ENCODE measurements around the gene ANK2.

ANK2 gene

DNA sequence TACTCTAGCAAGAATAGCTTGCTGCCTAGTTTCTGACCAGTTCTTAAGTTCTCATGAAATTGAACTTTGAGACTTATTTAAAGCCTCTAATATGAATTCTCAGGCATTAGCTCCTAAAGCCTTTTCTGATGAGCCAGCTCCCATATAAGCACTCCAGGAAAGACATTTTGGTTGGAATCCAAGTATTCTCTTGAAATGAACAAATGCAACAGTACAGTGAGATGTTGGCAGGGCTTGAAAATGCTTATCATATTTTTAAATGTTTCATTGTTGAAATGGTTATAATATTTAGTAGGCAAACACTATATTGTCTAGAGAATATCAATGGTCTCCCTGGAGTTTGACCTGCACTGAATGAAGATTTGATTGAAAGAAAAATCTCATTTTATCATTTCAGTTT is 240.3 kb downstream of the ANK2 start:
- DNase-seq (ENCODE audit: low spot score), result peak; percentile 27

DNA sequence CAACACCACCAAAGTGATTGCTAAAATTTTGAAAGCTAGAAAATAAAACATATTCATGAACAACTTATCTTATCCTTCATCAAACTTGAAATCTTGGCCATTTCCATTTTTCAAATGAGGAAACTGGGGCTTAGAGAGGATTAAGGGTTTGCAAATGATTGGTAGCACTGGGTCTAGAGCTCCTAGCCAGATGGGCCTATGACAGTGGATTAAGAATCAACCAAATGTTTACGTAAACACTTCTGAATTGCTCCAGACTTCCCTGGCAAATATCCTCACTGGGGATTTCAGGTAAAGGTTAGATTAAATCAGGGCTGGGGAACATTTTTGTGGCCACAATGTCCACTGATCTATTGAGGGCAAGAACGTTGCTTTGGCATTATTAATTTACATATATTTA is 241.2 kb downstream of the ANK2 start:
- no peak for DNase-seq (ENCODE audit: low spot score)

DNA sequence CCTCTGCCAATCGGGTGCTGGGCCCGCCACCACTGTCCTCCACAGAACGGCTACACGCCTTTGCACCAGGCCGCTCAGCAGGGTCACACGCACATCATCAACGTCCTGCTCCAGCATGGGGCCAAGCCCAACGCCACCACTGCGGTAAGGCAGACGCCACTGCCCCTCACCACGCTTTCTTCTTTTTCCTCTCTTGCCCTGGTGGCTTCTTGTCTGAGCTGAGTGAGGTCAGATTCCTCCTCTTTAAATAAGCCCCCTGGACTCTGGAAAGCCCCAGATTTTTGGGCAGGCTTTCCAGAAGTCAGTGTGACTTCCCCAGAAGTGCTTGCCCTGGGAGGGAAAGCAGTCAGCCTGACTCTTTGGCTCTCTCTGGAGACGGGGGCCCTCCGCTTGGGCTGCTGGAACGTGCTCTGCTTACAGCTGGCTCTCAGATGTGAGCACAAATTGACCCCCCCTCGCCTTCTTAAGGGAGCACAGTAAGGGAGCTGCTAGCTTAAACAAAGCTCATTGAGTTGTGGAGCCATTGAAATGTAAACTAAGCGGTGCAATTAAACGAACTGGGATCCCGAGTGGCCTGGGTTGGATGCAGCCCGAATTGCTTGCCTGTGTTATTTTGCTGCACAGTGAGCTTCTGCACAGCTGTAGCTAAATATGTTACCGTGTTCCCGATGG is 243.1 kb downstream of the ANK2 start:
- peak; percentile 43 for DNase-seq (ENCODE audit: low spot score)

DNA sequence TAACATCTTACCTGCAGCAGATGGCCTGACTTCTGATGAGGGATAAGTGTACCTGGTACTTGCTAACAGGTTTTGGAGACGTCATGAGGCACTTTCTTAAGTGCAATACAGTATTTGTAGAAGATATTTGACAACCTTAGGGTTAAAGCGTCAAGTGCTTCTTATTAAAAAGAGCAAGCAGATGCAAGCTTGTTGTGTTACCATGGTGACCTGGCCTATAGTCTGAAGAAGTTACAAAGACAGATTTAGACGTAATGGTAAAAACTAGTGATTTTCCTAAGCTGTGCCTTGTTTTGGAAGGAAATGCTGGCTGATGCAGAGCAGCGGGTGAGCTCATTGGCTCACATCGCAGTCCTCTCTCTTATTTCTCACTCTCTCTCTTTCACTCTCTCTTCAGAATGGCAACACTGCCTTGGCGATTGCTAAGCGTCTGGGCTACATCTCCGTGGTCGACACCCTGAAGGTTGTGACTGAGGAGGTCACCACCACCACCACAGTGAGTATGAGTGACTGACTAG is 243.6 kb downstream of the ANK2 start:
- peak; percentile 60 for DNase-seq (ENCODE audit: low spot score)

DNA sequence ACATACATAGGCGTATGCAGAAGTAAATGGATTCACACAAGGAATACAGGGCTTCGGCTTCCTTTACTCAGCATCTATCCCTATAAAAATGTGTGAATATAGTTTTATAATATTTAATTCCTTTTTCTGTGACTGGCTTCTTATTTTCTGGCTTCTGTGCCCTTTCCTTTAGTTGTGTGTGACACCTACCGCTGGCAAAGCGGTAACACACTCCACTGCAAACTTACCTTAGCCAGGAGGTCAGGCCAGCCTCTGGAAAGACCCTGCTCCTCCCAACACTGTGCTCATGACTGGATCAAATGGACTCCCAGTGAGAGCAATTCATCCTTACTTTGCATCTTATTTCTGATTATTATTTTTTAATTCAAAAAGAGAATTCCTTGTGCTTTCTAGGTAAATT is 244.2 kb downstream of the ANK2 start:
- peak; percentile 41 for DNase-seq (ENCODE audit: low spot score)

DNA sequence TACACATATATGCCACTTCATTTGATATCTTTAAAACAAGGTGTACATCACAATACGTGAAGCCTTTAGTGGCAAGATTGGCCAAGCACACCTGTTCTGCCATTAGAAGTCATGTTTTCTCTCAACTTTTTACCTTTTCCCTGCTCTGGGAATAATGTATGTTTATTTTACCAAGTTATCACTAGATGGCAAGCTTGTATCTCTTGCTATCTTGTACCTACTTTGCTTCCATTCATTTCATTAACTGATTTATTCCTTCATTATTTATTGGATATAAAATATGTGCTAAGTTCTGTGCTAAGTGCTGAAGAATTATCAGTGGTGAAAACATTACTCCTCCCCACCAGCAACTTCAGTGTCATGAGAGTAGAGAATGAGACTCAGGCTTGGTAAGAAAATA is 245.5 kb downstream of the ANK2 start:
- no peak for DNase-seq (ENCODE audit: low spot score)

DNA sequence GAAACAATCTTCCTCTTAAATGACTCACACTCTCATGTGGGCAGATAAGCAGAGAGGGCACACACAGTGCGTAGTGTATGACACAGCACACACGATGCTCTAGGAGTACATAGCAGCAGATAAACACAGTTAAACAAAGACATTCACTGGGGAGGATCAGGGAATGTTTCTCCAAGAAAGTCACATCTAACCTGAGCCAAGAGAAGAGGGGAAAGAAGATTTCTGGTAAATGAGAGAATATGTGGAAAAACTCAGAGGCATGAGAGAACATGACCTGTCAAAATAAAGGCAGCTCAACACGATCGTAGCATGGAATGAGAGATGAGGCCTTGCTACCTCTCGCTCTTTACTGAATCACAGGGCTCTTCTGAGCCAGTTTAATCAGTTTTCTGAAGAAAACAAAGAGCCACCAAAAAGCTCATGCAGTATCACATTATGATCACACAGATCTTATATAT is 251.0 kb downstream of the ANK2 start:
- peak; percentile 78 for DNase-seq (ENCODE audit: low spot score)

DNA sequence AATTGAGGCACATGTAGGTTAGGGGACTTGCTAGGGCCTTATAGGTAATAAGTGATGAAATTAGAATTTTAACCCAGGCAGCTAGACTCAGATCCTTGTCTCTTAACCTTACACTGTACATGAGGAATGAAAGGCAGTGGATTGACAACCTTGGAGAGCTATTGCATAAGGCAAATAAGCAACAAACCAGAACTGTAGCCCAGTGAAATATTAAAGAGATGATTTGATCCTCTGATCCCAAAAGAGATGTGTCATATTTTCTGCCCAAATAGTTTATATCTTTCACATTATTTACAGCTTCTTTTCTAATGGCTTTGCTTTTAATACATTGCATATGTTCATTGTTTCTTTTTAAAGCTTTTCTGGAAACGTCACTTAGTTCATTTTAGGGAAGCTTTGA is 252.6 kb downstream of the ANK2 start:
- DNase-seq (ENCODE audit: low spot score), result no peak

DNA sequence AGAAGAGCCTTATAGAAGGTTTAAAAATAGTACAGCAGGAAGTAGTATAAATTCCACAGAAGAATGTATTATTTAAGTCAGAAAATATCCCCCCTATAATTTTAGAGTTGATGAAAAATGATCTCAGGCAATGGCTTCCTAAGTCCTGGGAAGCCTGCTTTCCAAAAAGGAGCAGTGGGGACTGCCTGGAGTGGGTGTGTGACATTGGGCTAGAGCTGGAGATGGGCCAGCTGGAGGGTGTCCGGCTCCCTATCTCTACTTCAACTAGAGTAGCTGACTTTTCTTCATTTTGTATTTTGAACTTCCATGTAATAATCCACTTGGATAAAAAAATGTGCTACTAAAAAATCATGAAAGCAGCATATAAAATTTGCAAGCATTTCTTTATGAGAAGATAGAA is 253.9 kb downstream of the ANK2 start:
- DNase-seq (ENCODE audit: low spot score), result no peak

DNA sequence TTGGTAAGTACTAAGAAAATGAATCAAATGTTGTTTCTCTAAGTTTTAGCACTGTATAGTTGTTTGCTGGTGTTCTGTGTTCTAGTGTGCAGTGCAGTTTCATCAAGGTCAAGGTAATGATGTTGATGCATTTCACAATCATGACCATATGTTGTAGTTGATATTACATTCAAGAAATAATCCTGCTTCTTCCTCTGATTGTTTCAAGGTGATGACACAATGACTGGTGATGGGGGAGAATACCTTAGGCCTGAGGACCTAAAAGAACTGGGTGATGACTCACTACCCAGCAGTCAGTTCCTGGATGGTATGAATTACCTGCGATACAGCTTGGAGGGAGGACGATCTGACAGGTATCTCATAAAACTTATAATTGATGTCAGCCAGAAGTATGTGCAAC is 261.6 kb downstream of the ANK2 start:
- no peak for DNase-seq (ENCODE audit: low spot score)

DNA sequence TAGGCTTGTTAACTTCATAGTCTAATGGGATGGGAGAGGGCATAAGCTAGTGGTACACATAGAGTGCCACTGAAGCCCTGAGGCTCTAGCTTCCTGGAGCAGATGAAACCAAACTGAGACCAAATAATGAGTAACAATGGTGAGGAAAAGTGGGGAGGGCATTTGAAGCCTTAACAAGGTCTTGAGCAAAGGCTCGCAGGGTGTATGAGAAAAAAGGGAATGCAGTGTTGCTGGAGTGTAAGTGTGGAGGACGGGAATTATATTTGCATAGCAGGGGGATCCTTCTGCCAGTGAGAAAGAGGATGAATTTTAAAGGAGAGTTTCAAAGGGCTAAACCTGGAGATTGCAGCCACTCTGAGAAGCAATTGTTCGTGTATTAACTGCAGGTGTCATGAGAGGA is 263.1 kb downstream of the ANK2 start:
- DNase-seq (ENCODE audit: low spot score), result no peak

DNA sequence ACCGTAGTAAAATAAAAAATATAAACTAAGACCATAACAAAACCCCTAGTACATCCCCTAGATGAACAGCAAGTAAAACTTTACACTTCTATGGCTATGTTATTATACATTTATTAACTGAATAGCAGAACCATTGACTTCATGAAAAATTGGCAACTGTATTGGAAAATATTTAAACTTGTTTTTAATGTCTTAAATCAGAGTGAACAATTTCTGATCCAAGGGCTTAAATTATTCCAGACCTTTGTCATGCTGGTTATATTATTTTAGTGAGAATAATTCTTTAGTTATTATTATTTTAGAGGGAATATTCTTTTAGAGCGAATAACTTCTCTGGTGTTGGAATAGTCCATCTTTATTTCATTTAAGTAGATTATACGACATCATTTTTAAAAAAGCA is 265.0 kb downstream of the ANK2 start:
- DNase-seq (ENCODE audit: low spot score), result no peak

DNA sequence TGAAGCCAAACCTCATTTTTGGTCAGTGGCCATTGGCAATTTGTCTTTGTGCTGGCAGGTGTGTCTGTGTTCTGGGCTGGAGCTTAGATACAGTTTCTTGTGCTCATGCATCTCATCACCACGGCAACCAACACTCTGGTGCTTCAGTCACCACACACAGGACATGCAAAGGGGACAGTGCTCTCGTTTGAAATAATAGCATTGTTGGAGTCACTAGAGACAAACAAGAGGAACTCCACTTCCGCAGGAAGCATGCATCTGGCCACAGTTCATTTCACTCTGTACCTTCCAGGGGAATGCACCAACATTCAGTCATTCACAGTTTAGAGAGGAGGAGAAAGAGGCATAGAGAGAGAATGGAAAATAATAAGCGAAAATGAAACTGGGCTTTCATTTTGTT is 267.4 kb downstream of the ANK2 start:
- no peak for DNase-seq (ENCODE audit: low spot score)

DNA sequence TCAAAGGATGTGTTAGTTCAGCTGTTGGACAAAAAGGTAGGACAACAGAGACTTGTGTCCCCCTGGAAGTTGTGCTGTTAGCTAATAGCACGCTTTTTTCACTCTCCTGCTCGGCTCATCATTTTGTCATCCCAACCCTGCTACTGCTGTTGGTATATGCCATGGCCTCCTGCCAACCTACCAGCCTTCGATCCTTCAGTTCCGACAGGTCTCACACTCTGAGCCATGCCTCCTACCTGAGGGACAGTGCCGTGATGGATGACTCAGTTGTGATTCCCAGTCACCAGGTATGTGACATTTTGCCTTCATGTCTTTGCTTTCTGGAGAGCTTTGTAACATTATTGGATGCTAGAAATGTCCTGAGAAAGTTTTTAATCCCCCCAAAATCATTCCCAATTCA is 268.1 kb downstream of the ANK2 start:
- DNase-seq (ENCODE audit: low spot score), result no peak

DNA sequence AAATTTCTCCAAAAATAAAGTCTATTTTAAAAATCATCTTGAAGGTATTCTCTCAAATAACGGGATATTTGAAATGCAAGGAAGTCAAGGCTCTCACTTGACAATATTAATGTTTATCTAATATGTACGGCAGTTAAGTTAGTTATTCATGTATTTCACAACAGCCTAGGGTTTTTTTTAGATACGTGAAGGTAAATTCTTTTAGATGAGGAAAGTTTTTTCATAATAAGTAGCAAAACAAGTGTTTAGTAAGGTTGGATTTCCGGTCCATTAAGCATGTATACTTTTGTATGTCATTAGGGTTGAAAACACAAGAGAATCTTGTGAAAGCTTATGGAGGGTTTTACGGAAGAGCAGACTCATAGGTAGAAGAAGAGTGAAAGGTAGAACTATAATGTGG is 273.3 kb downstream of the ANK2 start:
- no peak for DNase-seq (ENCODE audit: low spot score)

DNA sequence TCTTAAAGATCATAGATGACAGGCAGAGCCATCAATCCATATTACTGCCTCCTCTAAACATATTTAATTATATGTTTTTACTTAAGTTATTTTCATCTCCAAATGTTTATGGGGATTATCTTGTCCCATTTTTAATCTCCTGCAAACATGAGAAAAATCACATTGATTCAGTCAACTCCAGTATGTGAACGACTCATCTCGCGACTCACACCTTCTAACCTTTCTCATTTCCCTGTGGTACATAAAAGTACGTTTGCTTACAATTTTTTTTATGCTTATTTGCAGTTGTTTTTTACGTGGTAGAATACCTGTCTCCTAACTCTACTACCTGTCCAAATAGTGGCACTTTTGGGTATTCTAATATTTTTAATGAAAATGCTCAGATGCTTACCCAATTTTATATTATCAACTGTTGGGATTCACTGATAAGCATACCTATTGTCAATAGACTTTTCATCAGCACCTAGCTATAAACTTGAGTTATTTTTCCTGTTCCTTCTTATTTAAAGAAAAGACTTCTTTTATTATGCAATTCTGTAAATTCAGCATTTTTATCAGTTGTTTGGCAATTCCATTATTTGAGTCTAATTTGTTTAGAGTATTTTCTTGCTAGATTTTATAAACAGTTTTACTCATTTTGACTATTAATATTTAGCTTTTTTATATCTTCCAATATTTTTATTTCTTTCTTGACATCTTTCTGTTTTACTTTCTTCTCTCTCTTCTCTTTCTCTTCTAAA is 276.6 kb downstream of the ANK2 start:
- DNase-seq (ENCODE audit: low spot score), result no peak

DNA sequence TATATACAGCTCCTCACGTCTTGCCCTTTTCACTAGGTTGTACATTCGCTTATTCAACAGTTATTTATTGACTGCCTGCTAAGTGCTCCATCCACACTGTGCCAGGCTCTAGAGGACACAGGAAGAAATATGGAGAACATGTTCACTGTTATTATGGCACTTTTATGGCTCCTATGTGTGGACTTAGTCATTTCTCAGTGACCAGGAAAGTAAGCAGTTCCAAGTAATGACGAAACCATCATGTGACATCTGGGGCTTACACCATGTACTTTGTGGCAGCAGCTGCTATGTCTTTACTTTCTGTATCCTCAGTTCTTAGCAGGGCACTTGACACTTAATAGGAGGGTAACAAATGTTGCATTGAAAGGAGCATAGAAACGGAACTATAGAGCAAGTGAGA is 278.0 kb downstream of the ANK2 start:
- peak; percentile 7 for DNase-seq (ENCODE audit: low spot score)

DNA sequence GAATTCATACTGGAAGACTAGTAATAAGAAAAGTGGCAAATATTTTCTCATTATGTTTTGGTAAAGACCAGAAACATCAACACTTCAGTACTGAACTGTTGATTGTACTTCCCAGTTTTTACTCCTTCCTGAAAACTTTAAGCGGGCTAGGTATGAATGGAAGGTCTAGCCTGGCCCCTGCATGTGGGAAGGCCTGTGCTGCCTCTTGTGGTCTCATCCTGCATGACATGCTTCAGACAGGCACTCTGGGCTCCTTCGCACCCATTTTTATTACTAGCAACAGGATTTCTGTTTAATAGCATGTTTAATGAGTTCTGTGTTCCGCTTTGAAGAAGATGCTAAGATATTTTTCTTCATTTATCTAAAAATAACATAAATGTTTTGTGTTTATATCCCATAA is 279.1 kb downstream of the ANK2 start:
- DNase-seq (ENCODE audit: low spot score), result no peak

DNA sequence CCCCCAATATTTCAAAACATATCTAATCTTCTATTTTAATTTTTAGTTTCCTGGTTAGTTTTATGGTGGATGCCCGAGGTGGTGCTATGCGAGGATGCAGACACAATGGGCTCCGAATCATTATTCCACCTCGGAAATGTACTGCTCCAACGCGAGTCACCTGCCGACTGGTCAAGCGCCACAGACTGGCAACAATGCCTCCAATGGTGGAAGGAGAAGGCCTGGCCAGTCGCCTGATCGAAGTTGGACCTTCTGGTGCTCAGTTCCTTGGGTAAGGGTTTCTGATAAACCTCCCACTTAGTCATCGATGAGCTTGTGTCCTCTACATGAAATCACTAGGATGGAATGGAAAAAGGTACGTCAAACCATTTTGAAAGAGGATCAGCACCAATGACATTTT is 280.7 kb downstream of the ANK2 start:
- DNase-seq (ENCODE audit: low spot score), result no peak

DNA sequence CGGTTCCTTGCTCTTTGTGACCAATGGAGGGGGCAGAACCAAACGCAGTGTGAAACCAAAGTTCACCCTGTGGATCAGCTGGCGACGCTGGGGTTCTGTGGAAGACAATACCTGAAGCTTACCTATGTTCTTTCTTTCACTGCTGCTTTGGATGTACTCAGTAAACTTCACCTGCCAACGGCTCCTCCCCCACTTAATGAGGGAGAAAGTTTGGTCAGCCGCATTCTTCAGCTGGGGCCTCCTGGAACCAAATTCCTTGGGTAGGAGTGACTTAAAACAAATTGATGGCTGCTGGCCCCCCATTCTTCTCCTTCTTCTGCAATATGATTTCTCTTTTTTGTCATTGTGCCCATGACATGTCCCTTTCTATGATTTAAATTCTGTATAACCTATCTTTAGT is 282.4 kb downstream of the ANK2 start:
- DNase-seq (ENCODE audit: low spot score), result no peak

DNA sequence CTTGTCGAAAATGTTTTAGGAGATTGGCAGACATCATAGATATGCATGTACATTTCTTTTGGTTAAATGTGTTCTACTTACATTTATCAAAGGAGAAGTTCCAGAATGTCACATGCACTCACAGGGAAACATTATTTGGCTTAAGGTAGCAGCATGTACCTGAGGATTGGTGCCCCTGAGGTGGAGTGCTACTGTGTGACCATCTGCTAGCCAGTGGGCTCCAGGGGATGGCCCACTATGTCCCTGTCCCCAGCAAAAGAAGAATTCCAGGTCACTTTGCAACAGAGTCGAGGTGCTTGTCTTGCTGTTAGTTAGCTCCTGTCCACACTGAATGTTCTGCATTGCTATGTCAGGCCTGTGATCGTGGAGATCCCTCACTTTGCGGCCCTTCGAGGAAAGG is 283.2 kb downstream of the ANK2 start:
- DNase-seq (ENCODE audit: low spot score), result no peak

DNA sequence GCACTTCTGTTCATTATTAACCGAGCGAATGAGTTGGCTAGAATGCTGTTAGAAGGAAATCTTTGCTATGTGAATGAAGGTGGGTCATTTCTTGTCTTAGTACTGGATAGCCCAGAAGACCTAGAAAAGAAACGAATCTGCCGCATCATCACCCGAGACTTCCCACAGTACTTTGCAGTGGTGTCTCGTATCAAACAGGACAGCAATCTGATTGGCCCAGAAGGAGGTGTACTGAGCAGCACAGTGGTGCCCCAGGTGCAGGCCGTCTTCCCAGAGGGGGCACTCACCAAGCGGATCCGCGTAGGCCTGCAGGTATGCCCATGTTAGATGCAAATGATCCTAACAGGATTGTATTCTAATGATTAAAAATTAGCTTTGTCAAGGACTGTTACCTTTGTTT is 286.3 kb downstream of the ANK2 start:
- DNase-seq (ENCODE audit: low spot score), result no peak

DNA sequence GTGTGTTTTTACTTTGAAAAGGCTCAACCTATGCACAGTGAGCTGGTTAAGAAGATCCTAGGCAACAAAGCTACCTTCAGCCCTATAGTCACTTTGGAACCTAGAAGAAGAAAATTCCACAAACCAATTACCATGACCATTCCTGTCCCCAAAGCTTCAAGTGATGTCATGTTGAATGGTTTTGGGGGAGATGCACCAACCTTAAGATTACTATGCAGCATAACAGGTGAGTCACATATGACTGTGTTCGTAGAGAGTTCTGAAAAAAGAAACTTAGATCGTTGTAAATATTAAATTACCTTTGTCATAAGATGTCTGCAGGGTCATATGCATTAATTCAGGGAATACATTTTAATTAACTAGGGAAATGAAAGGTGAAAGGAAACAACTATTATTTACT is 287.1 kb downstream of the ANK2 start:
- no peak for DNase-seq (ENCODE audit: low spot score)

DNA sequence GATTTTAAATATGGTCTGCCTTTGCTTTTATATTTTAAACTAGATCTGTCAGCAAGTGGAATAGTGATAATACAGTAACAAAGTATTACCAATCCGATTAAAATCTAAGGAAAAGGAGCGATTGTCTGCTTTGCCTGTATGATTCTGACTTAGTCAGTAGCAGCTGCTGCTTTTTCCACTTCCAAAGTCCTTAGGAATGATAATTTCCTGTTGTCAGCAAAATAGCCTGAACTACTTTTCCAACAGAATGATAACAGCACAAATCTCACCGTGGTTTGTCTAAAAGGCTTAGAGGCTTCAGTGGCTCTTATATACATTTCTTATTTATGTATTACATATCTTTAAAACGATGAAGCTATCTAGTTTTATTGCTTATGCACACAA is 290.0 kb downstream of the ANK2 start:
- DNase-seq (ENCODE audit: low spot score), result no peak
